GM18511 (cell line): Measurements from ENCODE around the gene TMEM108.

Experiments used
- ATAC-seq: cut with Tn5 transposase; IDR thresholded peaks from one replicate; pipeline ENCODE4 v1.9.1; 2021; ENCODE audit warnings: mild to moderate bottlenecking, moderate library complexity; ENCODE audit not compliant: unreplicated experiment

TMEM108 gene

DNA sequence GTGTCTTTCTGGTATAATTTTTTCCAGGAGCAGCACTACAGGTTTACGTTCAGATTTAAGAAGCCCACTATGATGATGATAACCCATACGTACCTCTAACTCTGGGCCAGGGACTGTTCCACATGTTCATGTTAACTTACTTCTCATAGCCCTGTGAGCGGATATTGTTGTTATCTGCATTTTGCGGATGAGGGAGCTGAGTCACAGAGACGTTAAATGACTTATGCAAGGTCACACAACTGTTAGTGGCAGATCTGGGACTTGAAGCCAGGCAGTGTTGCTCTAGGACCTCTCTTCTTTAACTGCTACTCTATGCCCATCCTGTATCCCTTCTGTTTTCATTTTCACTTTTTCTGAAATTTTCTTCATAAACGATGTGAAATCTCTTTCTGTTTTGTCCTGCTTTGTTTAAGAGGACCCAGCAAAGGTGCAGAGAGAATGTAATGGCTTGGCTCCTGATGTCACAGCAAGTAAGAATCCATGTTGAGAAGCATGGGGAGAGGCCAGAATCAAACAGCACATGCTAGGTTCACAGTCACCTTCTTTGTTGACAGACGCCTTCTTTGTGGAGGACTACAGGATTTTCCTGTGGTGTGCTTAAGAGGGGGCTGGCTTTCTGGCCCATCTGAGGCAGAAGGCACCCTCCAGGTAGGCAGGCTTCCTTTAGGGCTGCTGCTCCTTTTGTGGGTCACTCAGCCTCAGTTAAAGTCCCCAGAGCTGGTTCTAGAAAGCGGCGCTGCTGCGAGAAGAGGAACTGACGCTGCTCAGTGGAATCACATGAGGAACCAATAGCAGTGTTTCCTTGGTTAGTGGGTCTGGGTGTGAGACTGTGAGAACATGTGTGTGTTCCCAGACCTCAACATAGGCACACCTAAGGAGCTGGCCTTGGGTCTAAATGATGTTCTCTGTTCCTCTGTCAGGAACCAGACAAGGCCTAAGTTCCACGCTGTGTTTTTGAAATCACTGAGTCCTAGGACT, 121.6 kb downstream of the TMEM108 start:
- no peak for ATAC-seq

DNA sequence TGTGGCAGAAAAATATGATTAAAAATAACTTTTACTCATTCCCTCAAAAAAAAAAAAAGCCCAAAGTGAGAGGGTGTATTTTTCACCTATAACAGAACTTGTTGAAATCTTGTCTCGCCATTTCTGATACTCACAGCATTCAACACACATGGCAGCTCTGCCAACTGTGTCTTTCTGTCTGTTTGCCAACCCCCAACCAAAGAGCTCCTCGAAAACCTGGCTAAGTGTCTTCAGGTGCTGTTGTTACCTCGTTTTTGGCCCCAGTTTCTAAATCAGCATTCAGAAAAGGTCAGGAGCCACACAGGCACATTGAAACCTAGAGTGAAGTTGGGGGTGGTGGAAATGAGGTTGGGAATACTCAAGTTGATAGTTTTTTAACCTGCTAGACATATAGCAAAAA, 123.5 kb downstream of the TMEM108 start:
- ATAC-seq: no peak

DNA sequence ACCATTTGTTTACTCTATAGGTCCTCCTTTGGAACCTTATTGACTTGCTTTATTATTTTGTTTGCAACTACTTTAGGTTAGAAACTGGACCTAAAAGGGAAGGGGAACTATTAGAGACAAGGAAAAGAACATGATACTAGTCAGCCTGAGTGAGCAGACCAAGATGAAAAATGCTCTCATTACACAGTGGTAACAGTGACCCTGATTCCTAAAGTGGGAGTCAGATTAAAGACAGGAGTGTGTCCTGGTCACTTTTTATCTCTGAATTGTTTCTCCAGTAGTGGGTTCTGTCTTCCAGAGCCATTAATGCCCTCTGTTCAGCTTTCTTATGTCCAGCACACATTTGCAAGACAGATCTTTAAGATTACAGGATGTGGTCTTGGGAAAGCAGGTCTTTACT, 124.1 kb downstream of the TMEM108 start:
- ATAC-seq: no peak

DNA sequence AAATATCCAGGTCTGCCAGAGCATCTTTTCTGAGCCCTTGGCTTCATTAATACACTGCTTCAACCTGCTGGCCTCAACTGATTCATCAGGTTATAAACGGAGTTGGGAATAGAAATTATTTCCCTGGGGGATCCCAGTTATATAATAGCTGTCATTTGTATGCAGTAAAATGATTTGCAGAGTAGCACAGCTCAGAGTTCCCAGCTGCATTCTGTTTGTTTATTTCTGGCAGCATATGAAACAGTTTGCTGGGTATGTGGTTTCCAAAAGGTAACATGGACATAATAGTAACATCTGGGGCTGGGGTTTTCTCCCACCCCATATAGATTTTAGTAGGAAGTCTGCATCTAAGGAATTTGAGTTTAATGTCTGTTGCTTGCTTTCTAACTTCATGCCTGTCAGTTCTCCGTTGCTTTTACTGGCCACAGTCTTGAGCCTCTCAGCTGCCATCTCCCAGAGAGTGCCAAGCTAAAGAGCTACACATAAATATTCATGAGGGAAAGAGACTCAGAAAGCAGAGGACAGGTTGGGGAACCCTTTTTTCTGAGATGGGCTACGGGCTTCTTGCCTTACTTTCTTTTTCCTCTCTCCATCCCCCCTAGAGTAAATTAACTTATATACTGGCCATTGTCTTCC, 124.6 kb downstream of the TMEM108 start:
- ATAC-seq: no peak

DNA sequence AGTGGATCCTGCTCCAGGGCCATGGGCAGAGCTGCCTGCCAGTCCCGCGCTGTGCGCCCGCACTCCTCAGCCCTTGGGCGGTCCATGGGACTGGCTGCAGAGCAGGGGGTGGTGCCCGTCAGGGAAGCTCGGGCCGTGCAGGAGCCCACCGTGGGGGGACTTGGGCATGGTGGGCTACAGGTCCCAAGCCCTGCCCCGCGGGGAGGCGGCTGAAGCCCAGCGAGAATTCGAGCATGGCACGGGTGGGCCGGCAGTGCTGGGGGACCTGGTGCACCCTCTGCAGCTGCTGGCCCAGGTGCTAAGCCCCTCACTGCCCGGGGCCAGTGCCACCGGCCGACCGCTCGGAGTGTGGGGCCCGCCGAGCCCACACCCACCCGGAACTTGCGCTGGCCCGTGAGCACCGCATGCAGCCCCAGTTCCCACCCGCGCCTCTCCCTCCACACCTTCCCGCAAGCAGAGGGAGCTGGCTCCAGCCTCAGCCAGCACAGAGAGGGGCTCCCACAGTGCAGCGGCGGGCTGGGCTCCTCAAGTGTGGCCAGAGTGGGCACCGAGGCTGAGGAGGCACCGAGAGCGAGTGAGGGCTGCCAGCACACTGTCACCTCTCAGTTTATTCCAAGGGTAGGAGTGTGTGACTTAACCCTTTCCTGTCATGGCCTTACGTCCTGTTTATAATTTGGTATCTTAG, 129.3 kb downstream of the TMEM108 start:
- ATAC-seq: no peak

DNA sequence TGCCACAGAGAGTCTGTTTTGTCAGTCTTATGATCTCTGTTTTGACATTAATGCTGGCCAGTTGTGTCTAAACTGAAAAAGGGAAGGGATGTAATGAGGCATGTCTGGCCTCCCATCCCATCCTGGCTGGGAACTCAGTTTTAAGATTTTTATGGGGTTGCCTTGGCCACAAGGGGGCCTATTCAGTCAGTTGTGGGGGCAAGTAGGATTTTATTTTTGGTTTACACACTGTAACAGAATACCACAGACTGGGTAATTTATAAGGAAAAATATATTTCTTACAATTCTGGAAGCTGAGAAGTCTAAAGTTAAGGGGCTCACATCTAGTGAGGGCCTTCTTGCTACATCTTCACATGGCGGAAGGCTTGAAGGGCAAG, 129.8 kb downstream of the TMEM108 start:
- no peak for ATAC-seq

DNA sequence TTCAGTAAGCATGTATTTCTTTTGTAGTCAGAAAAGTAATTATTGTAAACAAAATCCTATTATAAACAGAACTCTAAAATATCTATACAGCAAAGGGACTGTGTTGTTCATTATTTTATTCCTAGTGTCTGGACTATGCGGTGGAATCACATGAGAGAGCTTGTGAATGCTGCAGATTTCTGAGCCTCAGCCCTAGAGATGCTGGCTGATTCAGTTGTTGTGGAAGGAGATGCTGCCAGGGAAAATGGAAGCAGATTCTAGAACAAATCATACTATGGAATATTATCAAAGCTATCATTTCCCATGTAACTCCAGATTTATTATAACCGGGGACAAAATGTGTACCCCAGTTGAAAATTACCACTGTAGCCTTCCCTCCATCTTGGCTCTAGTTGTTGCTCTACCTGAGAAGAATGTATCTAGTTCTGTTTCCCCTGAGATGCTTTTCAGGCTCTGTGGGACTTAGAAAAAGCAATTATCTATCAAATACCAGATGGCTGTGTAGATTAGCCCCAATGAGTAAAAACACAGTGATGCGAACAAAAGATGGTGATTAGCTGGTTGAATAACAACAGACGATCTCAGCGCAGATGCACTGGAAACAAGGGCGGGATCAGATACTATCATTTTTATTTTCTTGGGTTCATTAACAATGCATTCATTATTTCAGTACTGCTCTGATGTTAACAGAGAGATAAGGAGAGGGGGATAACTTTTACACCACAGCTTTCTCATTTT, 131.3 kb downstream of the TMEM108 start:
- ATAC-seq: no peak

DNA sequence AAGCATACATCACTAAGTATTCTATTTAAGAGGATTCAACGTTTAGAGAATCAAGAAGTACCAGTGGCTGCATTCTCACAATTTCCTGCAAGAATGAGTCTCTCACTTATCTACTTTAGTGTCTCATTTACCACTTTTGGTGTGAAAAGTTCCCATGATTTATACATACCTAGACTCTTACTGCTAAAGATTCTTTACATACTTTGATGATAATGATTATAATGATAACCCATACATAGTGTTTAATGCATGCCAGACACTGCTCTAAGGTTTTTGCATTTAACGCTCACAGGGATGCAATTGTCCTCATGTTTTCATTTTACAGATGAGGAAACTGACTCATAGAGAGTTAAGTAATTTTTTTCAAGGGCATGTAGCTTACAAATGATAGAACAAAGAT, 133.6 kb downstream of the TMEM108 start:
- no peak for ATAC-seq

DNA sequence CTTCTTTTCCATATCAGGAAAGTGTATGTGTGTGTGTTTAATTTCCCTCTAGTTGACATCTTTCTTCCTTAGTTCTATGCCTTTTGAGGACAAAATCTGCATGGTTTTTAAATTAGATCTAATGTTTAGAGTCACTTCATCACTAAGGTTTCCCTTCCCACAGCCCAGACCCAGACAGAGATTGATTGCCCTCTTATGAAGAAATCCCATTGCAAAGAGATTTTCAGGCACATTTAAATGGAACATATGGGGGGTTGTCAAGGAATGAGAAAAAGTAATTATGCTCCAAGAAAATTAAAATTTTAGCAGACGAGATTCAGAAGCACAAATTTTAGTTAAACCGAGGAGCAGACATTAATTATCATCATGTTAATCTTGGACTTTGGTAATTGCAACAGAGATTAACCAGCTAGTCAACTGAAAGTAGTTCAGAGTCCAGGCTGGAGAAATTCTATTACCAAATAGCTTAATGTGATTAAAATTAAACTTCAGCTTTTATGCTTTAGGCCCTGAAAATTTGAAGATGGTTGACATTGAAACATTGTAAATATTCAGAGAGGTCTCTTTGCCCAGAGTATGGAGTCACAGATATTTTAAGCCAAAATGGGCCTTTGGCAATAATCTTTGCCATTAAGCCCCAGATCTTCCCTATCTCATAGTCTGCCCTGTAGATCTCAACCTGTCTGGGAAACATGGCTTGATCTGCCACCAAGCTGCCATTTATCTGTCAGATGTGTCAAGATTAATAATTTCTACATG, 143.4 kb downstream of the TMEM108 start:
- ATAC-seq: no peak

DNA sequence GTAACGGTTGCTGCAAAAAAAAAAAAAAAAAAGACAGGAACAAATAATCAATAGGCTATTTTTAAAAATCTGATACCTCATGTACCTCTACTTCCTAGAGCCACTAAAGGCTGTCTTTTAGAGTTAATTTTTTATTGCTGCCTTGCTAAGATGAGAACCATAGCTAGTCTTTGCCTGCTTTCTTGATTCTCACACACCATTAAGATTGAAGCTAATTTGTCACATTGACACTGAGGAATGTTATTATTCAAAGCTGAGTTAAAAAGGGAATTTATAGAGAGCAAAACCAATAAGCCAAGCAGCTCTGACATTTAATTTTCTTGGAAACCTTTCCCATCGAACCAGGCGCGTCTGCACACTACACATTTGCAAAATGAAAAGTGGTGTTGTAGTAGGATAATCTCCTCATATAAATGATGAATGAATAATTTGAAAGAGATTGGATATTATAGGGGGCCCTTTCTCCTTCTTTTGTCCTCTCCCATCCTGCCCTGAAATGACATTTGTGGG, 149.7 kb downstream of the TMEM108 start:
- ATAC-seq: no peak

DNA sequence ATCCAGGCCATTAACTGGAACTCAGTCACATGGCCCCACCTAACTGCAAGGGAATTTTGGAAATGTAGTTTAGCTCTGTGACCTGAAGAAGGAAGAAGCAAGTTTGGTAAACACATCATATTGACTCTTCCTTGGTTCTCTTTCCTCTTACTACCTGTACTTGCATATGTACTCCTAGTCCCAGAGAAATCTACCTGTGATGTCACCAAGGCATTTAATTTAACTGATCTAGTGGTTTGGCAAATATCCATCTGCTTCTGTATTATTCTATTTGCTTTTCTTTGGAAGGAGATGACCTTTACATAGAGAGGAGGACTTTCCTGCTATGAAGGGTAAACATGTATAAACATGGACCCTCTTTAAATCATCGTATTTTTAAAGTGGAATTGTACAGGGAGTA, 150.8 kb downstream of the TMEM108 start:
- ATAC-seq: no peak

DNA sequence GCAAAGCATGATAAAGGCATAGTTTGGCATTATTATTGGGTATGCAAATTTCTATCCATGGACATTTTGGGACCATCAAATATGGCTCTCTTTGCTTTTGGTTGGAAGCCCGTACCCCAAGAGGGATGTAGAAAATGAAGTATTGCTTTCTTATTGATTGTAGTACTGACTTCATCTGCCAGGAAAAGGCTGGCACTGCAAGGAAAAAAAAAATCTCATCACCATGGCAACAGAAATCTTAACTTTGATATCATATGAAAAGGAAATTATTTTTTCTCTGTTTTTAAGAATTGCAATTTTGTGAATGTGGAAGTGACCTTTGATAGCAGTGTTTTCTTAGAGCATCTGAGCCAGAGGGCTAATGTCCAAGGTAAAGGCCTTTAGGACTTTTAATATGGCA, 151.7 kb downstream of the TMEM108 start:
- no peak for ATAC-seq

DNA sequence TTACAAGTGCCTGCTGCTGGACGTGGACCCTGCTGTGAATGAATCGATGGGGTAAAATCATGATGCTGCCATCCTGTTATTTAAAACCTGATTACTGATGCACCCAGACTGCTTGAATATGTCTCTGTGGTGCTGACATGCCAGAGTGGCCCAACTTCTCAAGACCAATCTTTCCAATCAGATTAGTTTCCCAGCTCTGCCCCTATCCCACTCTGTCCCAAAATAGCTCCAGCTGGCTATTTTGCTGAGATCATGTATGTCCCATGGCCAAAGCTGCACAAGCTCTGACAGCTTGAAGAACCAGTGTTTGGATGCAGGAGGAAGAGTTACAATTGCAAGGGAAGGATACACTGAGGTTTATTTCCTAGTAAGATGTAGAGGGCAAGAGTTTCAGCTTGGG, 153.6 kb downstream of the TMEM108 start:
- ATAC-seq: no peak

DNA sequence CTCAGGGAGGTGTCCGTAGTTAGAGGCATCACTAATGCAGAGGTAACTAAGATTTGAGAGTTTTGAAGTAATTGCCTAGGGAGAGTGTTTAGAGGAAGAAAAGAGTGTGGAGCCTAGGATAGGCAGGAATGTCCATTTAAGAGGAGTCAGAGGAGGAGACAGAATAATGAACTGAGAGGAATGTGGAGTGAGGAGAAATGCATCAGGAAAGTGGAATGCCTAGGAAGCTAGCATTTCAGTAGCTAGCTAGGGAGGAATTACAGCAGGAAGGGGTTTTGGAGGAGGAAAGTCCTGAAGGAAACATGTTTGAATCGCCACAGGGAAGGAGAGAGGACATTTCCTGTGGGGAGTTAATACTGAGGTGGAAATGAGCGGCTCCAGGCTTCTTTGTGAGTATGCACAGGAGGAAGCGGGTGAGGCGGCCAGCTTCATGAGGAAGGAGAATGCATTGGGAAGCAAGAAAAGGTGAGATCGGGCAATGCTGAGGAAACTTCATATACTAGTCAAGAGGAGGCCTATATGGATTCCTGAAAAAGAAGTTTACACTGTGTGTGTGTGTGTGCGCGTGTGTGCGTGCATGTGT, 154.3 kb downstream of the TMEM108 start:
- no peak for ATAC-seq

DNA sequence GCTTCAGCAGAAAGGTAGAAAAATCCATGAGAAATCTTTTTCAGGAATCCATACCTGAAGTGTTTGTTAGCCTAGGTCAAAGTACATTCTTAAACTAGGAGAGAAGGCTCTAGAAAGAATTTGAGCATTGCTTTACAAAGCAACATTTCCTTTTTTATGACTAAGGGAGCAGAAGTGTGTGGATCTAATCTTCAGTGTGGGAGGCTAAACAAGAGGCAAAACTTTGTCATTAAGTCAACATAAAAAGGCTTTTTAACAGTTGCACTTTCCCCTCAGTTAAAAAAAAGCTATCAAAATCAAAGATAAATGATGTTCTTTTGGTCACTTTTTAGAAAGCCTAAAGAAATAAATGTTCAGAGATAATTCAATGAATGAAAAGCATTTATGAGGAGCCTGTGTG, 154.8 kb downstream of the TMEM108 start:
- ATAC-seq: no peak

DNA sequence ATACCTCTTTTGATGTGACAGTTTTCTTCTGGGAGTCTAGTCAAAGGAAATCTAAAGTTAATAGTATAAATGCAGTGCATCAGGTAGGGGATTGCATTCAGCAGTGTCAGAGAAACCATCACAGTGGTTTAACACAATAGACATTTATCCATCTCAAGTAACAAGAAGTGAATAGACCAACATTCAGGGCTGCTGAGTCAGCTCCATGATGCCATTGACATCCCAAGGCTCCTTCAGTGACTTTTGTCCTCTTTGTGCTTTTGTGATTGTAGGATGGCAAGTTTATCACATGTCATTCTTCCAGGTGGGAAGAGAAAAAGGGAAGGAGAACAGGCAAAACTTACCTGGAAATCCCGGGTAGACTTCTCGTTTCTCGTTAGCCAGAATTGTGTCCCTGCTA, 158.3 kb downstream of the TMEM108 start:
- ATAC-seq: no peak

DNA sequence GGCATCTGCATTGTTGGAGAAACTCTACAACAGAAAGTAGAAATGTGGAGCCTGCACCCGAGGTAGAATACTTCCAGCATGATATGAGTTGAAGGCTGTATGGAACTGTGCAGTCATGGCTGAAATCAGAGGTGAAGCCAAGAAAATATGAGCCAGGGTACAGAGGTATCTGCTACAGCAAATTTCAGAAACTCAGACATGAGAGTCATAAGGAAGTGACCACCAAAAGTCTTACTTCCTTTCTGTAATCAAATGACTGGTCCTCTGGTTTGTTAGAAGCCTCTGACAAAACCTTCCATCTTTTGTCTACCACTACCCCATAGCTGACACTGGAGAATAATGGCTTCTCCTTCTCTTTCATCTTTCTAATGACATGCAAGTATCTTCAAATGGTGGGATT, 159.4 kb downstream of the TMEM108 start:
- ATAC-seq: no peak

DNA sequence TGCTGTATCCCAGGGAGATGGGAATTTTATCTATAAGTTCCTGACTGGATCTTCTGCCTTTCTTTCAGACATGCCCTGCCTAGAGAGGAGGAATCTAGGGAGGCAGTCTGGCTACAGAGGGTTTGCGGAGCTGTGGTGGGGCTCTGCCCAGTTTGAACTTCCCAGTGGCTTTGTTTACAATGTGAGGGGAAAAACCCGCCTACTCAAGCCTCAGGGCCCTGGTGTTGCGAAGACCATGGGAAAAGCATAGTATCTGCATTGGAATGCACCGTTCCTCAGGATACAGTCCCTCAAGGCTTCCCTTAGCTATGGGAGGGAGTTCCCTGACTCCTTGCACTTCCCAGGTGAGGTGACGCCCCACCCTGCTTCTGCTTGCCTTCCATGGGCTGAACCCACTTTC, 168.7 kb downstream of the TMEM108 start:
- ATAC-seq: no peak

DNA sequence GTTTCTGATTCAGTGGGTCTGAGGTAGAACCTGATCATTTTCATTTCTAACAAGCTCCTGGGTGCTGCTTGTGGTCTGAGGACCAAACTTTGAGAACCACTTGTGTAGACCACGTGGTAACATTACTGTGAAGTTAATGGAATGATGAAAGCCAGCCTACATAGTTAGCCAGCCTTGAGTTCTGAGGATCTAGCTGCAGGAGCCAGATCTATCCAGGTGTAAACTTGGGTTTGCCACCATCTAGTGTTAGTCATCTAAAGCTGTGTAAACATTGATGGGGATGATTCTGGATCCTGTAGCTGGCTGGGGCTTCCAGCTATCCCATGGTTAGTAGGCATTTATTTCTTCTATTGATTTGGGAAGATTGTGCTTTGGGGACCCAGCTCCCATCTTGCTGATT, 170.0 kb downstream of the TMEM108 start:
- no peak for ATAC-seq
